Upper lobe of left lung (tissue), 4 donors: Measurements from ENCODE around the gene ASCC2.

Source experiments
- CTCF ChIP-seq, 6 experiments: fragments of 450-650 bp in 4 of 6; fragments of 200-600 bp in 2 of 6; sonication (generic) in 2 of 6; IDR thresholded peaks; one replicate each; pipeline ENCODE4 v1.5.1; 2016 to 2019; ENCODE audit warnings: antibody characterized with exemption in 6 of 6
- POLR2A ChIP-seq, 4 donors: fragments of 450-650 bp; IDR thresholded peaks; one replicate each; pipeline ENCODE4 v1.5.1; 2016 to 2017; ENCODE audit warnings: antibody characterized with exemption in 4 of 4, mild to moderate bottlenecking in 2 of 4
- POLR2AphosphoS5 ChIP-seq, 2 donors: sonication (generic); formaldehyde crosslinking; IDR thresholded peaks; one replicate each; pipeline ENCODE4 v1.5.1; 2017; ENCODE audit warnings: antibody characterized with exemption in 2 of 2

GRCh38 chr22:29753808-29754657, 84.0 kb downstream of the ASCC2 start:
- no peak for TF ChIP-seq CTCF (IDR thresholded peaks at IDR 0.05)
- TF ChIP-seq POLR2A (IDR thresholded peaks at IDR 0.05), result no peak
- no peak for TF ChIP-seq POLR2AphosphoS5 (IDR thresholded peaks at IDR 0.05)
